PFSK-1 (cell line): ENCODE results near the gene FGFR2.

ENCODE experiments used
- FOXP2 ChIP-seq: optimal IDR thresholded peaks from 2 replicates; pipeline ENCODE3; 2011; ENCODE audit warnings: borderline replicate concordance, control low read depth, inconsistent platforms; ENCODE audit not compliant: insufficient read depth; ENCODE audit errors: extremely low read length, extremely low read depth
- POLR2AphosphoS5 ChIP-seq: IDR thresholded peaks from 2 replicates; pipeline ENCODE4 v1.6.1; 2012; ENCODE audit warnings: low read depth, mild to moderate bottlenecking, control low read depth, low read length, moderate library complexity
- REST ChIP-seq, 2 experiments: IDR thresholded peaks; 2 replicates each; pipeline versions ENCODE4 v1.6.1 to v1.8.0; 2011 to 2012; ENCODE audit warnings: low read depth in 2 of 2, low read length in 2 of 2, control low read depth in 1 of 2, inconsistent platforms in 1 of 2, mild to moderate bottlenecking in 1 of 2, moderate library complexity in 1 of 2; ENCODE audit not compliant: insufficient read depth in 1 of 2
- SIN3A ChIP-seq: IDR thresholded peaks from 2 replicates; pipeline ENCODE4 v1.6.1; 2012; ENCODE audit warnings: mild to moderate bottlenecking, low read length, moderate library complexity, borderline replicate concordance; ENCODE audit not compliant: insufficient read depth
- TAF1 ChIP-seq: IDR thresholded peaks from 2 replicates; pipeline ENCODE4 v1.6.1; 2012; ENCODE audit warnings: low read length, control low read depth, borderline replicate concordance; ENCODE audit not compliant: insufficient read depth

Gene FGFR2

GRCh38 chr10:121539786-121540185, 58.5 kb downstream of the FGFR2 start:
- TF ChIP-seq POLR2AphosphoS5 (no peak), FOXP2 (no peak), TAF1 (no peak), REST (IDR thresholded peaks at IDR 0.05; ENCODE audit: insufficient read depth in 1 of 2, low read depth in 2 of 2, low read length in 2 of 2) (no peak), SIN3A (no peak)

GRCh38 chr10:121536310-121536913, 61.8 kb downstream of the FGFR2 start:
- TF ChIP-seq SIN3A (no peak), FOXP2 (no peak), POLR2AphosphoS5 (no peak), REST (IDR thresholded peaks at IDR 0.05; ENCODE audit: insufficient read depth in 1 of 2, low read depth in 2 of 2, low read length in 2 of 2) (no peak), TAF1 (no peak)

- TF ChIP-seq FOXP2 = no peak
Observed at GRCh38 chr10:121535381-121535780, 62.9 kb downstream of the FGFR2 start.

GRCh38 chr10:121532292-121532864, 65.9 kb downstream of the FGFR2 start:
- no peak for TF ChIP-seq SIN3A
- TF ChIP-seq FOXP2 = no peak
- TF ChIP-seq POLR2AphosphoS5 = no peak
- TF ChIP-seq TAF1 = no peak
- no peak for TF ChIP-seq REST (IDR thresholded peaks at IDR 0.05; ENCODE audit: insufficient read depth in 1 of 2, low read depth in 2 of 2, low read length in 2 of 2)

GRCh38 chr10:121531830-121532178, 66.4 kb downstream of the FGFR2 start:
- TF ChIP-seq TAF1 (no peak), SIN3A (no peak), REST (IDR thresholded peaks at IDR 0.05; ENCODE audit: insufficient read depth in 1 of 2, low read depth in 2 of 2, low read length in 2 of 2) (no peak), FOXP2 (no peak), POLR2AphosphoS5 (no peak)
